ENCODE results near the gene CLIC1. TPM values are rescaled to one million over a fixed set of nuclear protein-coding genes. Genes with fewer than 3 reads are reported as not detected.

Gene CLIC1
- total RNA-seq, 3 donors from 2014 or later = 266 to 325 (median 318) TPM

DNA sequence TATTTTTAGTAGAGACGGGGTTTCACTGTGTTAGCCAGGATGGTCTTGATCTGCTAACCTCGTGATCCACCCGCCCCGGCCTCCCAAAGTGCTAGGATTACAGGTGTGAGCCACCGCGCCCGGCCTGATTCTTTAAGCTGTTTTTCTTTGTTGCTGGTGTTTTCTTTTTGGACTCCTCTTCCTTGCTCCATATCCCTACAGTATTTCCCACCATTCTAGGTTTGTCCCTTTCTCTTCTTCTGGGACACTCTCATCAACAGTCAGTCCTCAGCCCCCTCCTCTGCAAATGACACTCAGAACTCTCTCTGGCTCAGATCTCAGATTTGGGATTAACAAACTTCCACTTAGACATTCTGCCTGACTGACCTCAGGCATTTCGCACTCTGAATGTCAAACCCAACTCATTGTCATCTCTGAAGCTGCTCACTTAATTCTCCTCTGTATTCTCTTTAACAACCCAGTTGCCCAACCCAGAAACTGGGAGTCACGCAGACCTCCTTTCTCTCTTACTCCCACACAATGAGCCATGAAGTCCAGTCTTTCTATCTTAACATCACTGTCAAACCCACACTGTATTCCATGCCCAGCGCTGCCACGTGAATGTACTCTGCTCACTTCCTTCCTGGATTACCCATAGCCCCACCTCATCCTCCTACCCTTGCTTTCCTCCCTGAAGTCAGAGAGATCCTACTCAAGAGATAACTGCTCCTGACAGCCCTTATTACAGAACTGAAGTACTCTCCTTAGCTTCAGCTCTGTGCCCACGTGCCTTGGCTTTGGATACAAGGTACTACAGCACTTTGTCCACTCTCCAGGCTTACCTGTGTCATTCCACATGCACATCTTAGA, 10.6 kb downstream of the CLIC1 start:
- TF ChIP-seq POLR2AphosphoS5 (IDR thresholded peaks at IDR 0.05) = no peak
- no peak for TF ChIP-seq POLR2A (IDR thresholded peaks at IDR 0.05)
- TF ChIP-seq, protein P1, sequence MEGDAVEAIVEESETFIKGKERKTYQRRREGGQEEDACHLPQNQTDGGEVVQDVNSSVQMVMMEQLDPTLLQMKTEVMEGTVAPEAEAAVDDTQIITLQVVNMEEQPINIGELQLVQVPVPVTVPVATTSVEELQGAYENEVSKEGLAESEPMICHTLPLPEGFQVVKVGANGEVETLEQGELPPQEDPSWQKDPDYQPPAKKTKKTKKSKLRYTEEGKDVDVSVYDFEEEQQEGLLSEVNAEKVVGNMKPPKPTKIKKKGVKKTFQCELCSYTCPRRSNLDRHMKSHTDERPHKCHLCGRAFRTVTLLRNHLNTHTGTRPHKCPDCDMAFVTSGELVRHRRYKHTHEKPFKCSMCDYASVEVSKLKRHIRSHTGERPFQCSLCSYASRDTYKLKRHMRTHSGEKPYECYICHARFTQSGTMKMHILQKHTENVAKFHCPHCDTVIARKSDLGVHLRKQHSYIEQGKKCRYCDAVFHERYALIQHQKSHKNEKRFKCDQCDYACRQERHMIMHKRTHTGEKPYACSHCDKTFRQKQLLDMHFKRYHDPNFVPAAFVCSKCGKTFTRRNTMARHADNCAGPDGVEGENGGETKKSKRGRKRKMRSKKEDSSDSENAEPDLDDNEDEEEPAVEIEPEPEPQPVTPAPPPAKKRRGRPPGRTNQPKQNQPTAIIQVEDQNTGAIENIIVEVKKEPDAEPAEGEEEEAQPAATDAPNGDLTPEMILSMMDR (IDR thresholded peaks at IDR 0.05) = no peak
- DNase-seq (ENCODE audit: low spot score in 2 of 2) = no peak
- Histone ChIP-seq H3K36me3 (peaks cover 6% of the 10 kb centered on the region), H3K4me1 (peaks cover 0 to 4% of the 10 kb centered on the region in 2 donors), H3K4me3 (no peak overlapping the region), H3K27ac (peak overlapping the region in 1 of 2 donors; percentile 12), H3K27me3 (no peaks in the 10 kb centered on the region), H3K9me3 (no peaks in the 10 kb centered on the region)
- intact Hi-C loops (cut with DNase I; ENCODE audit: low total_unique reads) = loop anchor here (5.0 kb wide), 1 partner anchor 107 kb away; no protein-coding TSS in a partner anchor

DNA sequence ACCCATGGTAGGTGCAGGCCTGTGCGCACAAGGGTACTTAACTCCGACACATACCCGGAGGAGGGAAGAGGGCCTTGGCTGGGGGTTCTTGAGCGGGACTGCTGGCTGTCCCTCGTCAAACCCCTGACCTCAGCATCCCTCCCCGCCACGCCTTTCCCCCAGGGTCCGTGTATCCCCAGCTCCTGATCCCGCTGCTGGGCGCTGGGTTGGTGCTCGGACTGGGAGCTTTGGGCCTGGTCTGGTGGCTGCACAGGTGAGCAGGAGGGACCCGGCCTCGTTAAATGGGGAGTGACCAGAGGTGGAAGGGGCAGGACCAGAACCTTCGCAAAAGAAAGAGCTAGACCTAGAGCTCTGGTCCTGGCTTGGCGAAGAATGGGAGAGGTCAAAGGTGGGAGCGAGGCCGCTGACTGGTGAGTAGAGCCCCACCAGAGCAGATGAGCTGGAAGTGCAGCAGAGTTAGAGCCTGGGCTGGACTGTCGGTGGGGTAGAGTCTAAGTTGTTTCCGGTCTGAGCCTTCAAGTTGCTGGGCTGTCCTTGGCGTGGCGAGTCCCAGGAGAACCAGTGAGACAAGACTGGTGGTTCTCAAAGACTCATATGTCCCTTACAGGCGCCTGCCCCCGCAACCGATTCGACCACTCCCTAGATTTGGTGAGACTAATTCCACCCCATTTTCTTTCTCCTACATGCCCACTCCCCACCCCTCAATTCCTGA, 12.2 kb downstream of the CLIC1 start:
- intact Hi-C loops (cut with DNase I; ENCODE audit: low total_unique reads) = no loop called here
- Histone ChIP-seq H3K27me3 (no peaks in the 10 kb centered on the region), H3K4me1 (no peaks in the 10 kb centered on the region), H3K27ac (no peak overlapping the region), H3K9me3 (no peaks in the 10 kb centered on the region), H3K4me3 (no peak overlapping the region), H3K36me3 (peaks cover 6% of the 10 kb centered on the region)
- TF ChIP-seq POLR2AphosphoS5 (IDR thresholded peaks at IDR 0.05) = no peak
- TF ChIP-seq, protein P1 (IDR thresholded peaks at IDR 0.05) = no peak
- TF ChIP-seq POLR2A (IDR thresholded peaks at IDR 0.05) = no peak
- DNase-seq (ENCODE audit: low spot score in 2 of 2) = no peak

DNA sequence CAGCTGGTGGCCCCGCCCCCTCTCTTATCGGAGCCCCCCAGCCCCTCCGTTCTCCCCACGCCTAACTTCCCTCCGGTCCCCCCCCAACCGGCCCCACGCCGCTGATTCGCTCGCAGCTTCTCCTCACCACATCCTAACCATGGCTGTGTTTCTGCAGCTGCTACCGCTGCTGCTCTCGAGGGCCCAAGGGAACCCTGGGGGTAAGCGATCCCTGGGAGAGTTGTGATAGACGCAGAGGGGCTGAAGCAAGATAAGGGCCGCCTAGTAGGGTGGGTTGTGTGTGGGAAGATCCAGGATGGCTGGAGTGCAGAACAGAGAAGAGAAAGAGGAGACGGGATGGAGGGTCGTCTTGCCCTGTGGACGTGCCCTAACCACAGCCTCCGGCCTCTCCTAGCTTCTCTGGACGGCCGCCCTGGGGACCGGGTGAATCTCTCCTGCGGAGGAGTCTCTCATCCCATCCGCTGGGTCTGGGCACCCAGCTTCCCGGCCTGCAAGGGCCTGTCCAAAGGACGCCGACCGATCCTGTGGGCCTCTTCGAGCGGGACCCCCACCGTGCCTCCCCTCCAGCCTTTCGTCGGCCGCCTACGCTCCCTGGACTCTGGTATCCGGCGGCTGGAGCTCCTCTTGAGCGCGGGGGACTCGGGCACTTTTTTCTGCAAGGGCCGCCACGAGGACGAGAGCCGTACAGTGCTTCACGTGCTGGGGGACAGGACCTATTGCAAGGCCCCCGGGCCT, 12.9 kb downstream of the CLIC1 start, which contains the start of gene MPIG6B:
Gene MPIG6B, plus strand, starts transcription at position 129 of the 735 bp plus-strand sequence. Its CDS starts 11 bp downstream, at position 140.
- H3K9me3 ChIP-seq = no peaks in the 10 kb centered on the region
- DNase-seq (ENCODE audit: low spot score in 2 of 2) = no peak
- no peaks in the 10 kb centered on the region for H3K4me1 ChIP-seq
- peaks cover 6% of the 10 kb centered on the region for H3K36me3 ChIP-seq
- H3K27ac ChIP-seq = no peak within 1 kb of the TSS
- intact Hi-C loops (cut with DNase I; ENCODE audit: low total_unique reads) = no loop called here
- TF ChIP-seq POLR2AphosphoS5 (IDR thresholded peaks at IDR 0.05) (no peak), POLR2A (IDR thresholded peaks at IDR 0.05) (no peak)
- TF ChIP-seq, protein P1 (IDR thresholded peaks at IDR 0.05) = no peak
- H3K27me3 ChIP-seq = no peaks in the 10 kb centered on the region
- no peak within 1 kb of the TSS for H3K4me3 ChIP-seq

DNA sequence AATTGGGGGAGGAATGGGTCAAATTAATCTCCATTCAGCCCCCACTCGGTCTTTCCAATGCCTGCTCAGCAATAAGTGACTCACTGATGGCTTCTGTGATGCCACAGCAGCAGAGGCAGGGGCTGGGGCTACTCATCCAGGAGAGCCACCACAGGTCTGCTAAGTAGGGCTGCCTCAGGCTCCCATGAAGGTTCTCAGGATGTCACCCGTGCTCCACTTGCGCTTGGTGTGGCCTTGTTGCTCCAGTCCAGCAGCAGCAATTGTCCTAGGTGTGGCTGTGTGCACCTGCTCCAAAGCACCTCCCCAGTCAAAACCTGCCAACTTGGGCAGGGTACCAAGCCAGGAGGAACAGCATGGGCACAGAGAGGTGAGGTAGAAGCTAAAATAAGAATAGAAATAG, 14.2 kb downstream of the CLIC1 start:
- Histone ChIP-seq H3K27me3 (no peaks in the 10 kb centered on the region), H3K4me1 (peaks cover 3 to 6% of the 10 kb centered on the region in 2 donors), H3K4me3 (no peak overlapping the region), H3K36me3 (peaks cover 4% of the 10 kb centered on the region), H3K9me3 (no peaks in the 10 kb centered on the region), H3K27ac (no peak overlapping the region)
- intact Hi-C loops (cut with DNase I; ENCODE audit: low total_unique reads) = no loop called here
- no peak for DNase-seq (ENCODE audit: low spot score in 2 of 2)
- TF ChIP-seq POLR2A (IDR thresholded peaks at IDR 0.05) (no peak), POLR2AphosphoS5 (IDR thresholded peaks at IDR 0.05) (no peak)
- TF ChIP-seq, protein P1 (IDR thresholded peaks at IDR 0.05) = no peak

Measured in breast epithelium (tissue), 4 donors.